Fibroblast of lung (primary cell): ENCODE measurements around the gene C9orf153. TPM values are rescaled to one million over a fixed set of nuclear protein-coding genes. Genes with fewer than 3 reads are reported as not detected.
"Not testable (repeated sequence)": the region's sequence is repeated elsewhere in the genome, so short reads cannot be mapped to it uniquely, and the experiment has no call there.

Experiments
- DNase-seq, 2 donors: peaks; one replicate each; pipeline versions ENCODE4 v3.0.0 to v3.0.0-alpha.2; 2010; ENCODE audit warnings: low read depth in 2 of 2
- H2AFZ ChIP-seq: 2 replicates; pipeline ENCODE4 v1.5.1; 2012; ENCODE audit warnings: low read length, control low read depth, inconsistent platforms
- H3K27ac ChIP-seq: 2 replicates; pipeline ENCODE4 v1.5.1; 2011; ENCODE audit warnings: low read length, control low read depth; ENCODE audit not compliant: insufficient read depth
- H3K27me3 ChIP-seq: 2 replicates; pipeline ENCODE4 v1.5.1; 2011; ENCODE audit warnings: mild to moderate bottlenecking, low read length; ENCODE audit not compliant: control insufficient read depth, insufficient read depth
- H3K36me3 ChIP-seq: 2 replicates; pipeline ENCODE4 v1.5.1; 2011; ENCODE audit warnings: low read length; ENCODE audit not compliant: control insufficient read depth, insufficient read depth
- H3K4me1 ChIP-seq: 2 replicates; pipeline ENCODE4 v1.5.1; 2011; ENCODE audit warnings: low read length; ENCODE audit not compliant: control insufficient read depth, insufficient read depth; ENCODE audit errors: extremely low read depth
- H3K4me2 ChIP-seq: 2 replicates; pipeline ENCODE4 v1.5.1; 2011; ENCODE audit warnings: low read length, control low read depth; ENCODE audit not compliant: insufficient read depth; ENCODE audit errors: extremely low read depth
- H3K4me3 ChIP-seq, 4 experiments: fragments of 200-600 bp in 1 of 4; sonication (generic) in 1 of 4; replicated peaks in 1 of 4; 2 replicates each; pipeline ENCODE4 v1.5.1; 2011 to 2016; ENCODE audit warnings: low read length in 4 of 4, low read depth in 3 of 4, mild to moderate bottlenecking in 3 of 4, control low read depth in 2 of 4, inconsistent platforms in 1 of 4, mixed read lengths in 1 of 4; ENCODE audit not compliant: insufficient read depth in 1 of 4; ENCODE audit errors: control extremely low read depth in 1 of 4
- H3K79me2 ChIP-seq: 2 replicates; pipeline ENCODE4 v1.5.1; 2012; ENCODE audit warnings: mild to moderate bottlenecking, low read length, inconsistent platforms; ENCODE audit not compliant: control insufficient read depth, insufficient read depth
- H3K9ac ChIP-seq: 2 replicates; pipeline ENCODE4 v1.5.1; 2011; ENCODE audit warnings: mild to moderate bottlenecking, low read length, control low read depth; ENCODE audit not compliant: insufficient read depth
- H3K9me3 ChIP-seq: 2 replicates; pipeline ENCODE4 v1.5.1; 2012; ENCODE audit warnings: low read depth, low read length; ENCODE audit not compliant: control insufficient read depth, insufficient read depth
- H4K20me1 ChIP-seq: 2 replicates; pipeline ENCODE4 v1.5.1; 2011; ENCODE audit warnings: low read length; ENCODE audit not compliant: control insufficient read depth, insufficient read depth; ENCODE audit errors: extremely low read depth
- CTCF ChIP-seq, 2 donors: IDR thresholded peaks in 1 of 2; conservative IDR thresholded peaks in 1 of 2; 1 replicate in 1 of 2; 2 replicates in 1 of 2; pipeline ENCODE4 v1.5.1; 2011 to 2012; ENCODE audit warnings: low read length in 2 of 2, control low read depth in 1 of 2, inconsistent platforms in 1 of 2, low read depth in 1 of 2, mild to moderate bottlenecking in 1 of 2
- EZH2 ChIP-seq: IDR thresholded peaks from 2 replicates; pipeline ENCODE4 v1.5.1; 2012; ENCODE audit warnings: low read length, control low read depth, mild to moderate bottlenecking; ENCODE audit errors: missing control alignments
- polyA plus RNA-seq, 2 donors: library from polyadenylated mRNA; depleted of rRNA in 1 of 2; stranded (reverse) in 1 of 2; unstranded in 1 of 2; fragments of >200 nt; gene quantifications; 2 replicates each; pipeline ENCODE4 v1.2.1, GENCODE V29; 2011 to 2012; ENCODE audit warnings: missing spikeins in 1 of 2
- total RNA-seq: library from RNA; depleted of rRNA; stranded (reverse); fragments of >200 nt; gene quantifications from 2 replicates; pipeline ENCODE4 v1.2.1, GENCODE V29; 2014

C9orf153 gene
- total and polyA plus RNA-seq, 2 donors (not counting 1 experiment from before 2014, with no cell fraction given), result 0.17 TPM

GRCh38 chr9:86193088-86193487 lies 66.4 kb downstream of the C9orf153 start:
- H3K9ac ChIP-seq, result no peak overlapping the region

GRCh38 chr9:86190700-86191099 lies 68.8 kb downstream of the C9orf153 start:
- H4K20me1 ChIP-seq, H3K9me3 ChIP-seq, H3K4me1 ChIP-seq, DNase-seq, H3K79me2 ChIP-seq, H3K27ac ChIP-seq, H3K4me2 ChIP-seq, H3K27me3 ChIP-seq, H2AFZ ChIP-seq, H3K9ac ChIP-seq, H3K36me3 ChIP-seq, H3K4me3 ChIP-seq: not testable (repeated sequence)

More at GRCh38 chr9:86193088-86193487, 66.4 kb downstream of the C9orf153 start:
- H3K27me3 ChIP-seq, result no peaks in the 10 kb centered on the region
- no peaks in the 10 kb centered on the region for H3K4me1 ChIP-seq
- H3K4me3 ChIP-seq, result no peak overlapping the region
- H3K79me2 ChIP-seq, result no peaks in the 10 kb centered on the region
- no peak overlapping the region for H3K27ac ChIP-seq
- H3K4me2 ChIP-seq, result no peak overlapping the region
- no peaks in the 10 kb centered on the region for H3K36me3 ChIP-seq
- DNase-seq, result no peak
- H3K9me3 ChIP-seq, result no peaks in the 10 kb centered on the region
- TF ChIP-seq CTCF (conservative IDR thresholded peaks at IDR 0.05 in 1 of 2, IDR thresholded peaks at IDR 0.05 in 1 of 2; ENCODE audit: low read depth in 1 of 2, low read length in 2 of 2) (no peak), EZH2 (no peak)
- no peaks in the 10 kb centered on the region for H4K20me1 ChIP-seq
- no peak overlapping the region for H2AFZ ChIP-seq

GRCh38 chr9:86187121-86187520 lies 72.3 kb downstream of the C9orf153 start:
- DNase-seq, result no peak
- Histone ChIP-seq H3K4me3 (no peak overlapping the region), H3K4me2 (no peak overlapping the region), H3K36me3 (no peaks in the 10 kb centered on the region), H2AFZ (no peak overlapping the region), H4K20me1 (no peaks in the 10 kb centered on the region), H3K27me3 (no peaks in the 10 kb centered on the region), H3K4me1 (no peaks in the 10 kb centered on the region), H3K27ac (no peak overlapping the region), H3K79me2 (no peaks in the 10 kb centered on the region), H3K9ac (no peak overlapping the region), H3K9me3 (no peaks in the 10 kb centered on the region)
- TF ChIP-seq EZH2 (no peak), CTCF (conservative IDR thresholded peaks at IDR 0.05 in 1 of 2, IDR thresholded peaks at IDR 0.05 in 1 of 2; ENCODE audit: low read depth in 1 of 2, low read length in 2 of 2) (no peak)
